GM23248 (cell line): Measurements from ENCODE around the gene VCL.

Experiments
- EZH2 ChIP-seq: fragments of 200-600 bp; sonication (generic); IDR thresholded peaks from 2 replicates; pipeline ENCODE4 v1.6.1; 2018; ENCODE audit warnings: antibody characterized with exemption, mild to moderate bottlenecking; ENCODE audit not compliant: insufficient read depth, poor library complexity, severe bottlenecking
- EZH2phosphoT487 ChIP-seq: fragments of 200-600 bp; sonication (generic); IDR thresholded peaks from 2 replicates; pipeline ENCODE4 v1.6.1; 2018; ENCODE audit warnings: antibody characterized with exemption, moderate library complexity, mild to moderate bottlenecking, low read depth; ENCODE audit not compliant: insufficient read depth

- TF ChIP-seq EZH2 (no peak), EZH2phosphoT487 (no peak)
These were observed 4.8 kb upstream of the VCL start for GRCh38 chr10:73992899-73993788.
